CD4-positive, alpha-beta T cell treated with Interleukin-4 for 4 hours (primary cell): ENCODE measurements around the gene S100A8.
"Not testable (repeated sequence)": the region's sequence is repeated elsewhere in the genome, so short reads cannot be mapped to it uniquely, and the experiment has no call there.

ENCODE experiments used
- DNase-seq: peaks from one replicate; pipeline ENCODE4 v3.0.0-alpha.2; 2020

Gene S100A8

DNA sequence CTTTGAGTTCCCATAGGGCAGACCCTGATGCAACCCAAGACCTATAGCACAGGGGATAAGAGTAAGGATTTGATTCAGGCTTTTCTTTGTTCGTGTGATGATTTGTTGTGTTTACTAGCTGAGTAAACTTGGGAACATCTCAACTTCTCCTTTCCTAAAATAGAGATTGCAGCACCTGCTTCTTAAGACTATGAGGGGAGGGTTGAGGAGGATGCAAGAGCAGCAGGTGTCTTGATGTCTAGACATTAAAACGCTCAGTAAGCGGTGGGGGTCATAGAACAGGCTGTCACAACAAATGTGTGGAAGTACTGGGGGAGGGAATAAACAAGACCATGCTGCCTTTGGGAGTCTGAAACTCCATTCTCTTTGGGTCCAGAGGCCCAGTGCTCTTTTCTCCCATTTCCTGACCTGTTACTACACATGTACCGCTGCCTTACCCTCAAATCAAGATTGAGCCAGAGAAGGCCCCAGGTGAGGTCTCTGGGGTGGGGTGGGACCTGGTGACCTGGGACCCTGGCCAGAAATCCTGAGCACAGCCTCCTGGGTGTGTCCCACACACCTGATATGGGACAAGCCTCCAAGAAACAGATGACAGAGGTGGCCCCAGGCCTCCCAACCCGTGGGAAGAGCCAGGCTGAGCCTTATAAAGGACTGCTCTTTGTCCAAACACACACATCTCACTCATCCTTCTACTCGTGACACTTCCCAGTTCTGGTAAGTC lies 25.1 kb upstream of the S100A8 start, which contains the start of gene S100A7A:
TSS of gene S100A7A (plus strand) at position 671 of the 721 bp plus-strand sequence. CDS start 1,563 bp downstream, outside the sequence.
- DNase-seq = no peak

- not testable (repeated sequence) for DNase-seq
Measured at GRCh38 chr1:153413961-153414360, 23.1 kb upstream of the S100A8 start.

GRCh38 chr1:153407274-153407673 lies 16.4 kb upstream of the S100A8 start:
- DNase-seq = not testable (repeated sequence)

DNA sequence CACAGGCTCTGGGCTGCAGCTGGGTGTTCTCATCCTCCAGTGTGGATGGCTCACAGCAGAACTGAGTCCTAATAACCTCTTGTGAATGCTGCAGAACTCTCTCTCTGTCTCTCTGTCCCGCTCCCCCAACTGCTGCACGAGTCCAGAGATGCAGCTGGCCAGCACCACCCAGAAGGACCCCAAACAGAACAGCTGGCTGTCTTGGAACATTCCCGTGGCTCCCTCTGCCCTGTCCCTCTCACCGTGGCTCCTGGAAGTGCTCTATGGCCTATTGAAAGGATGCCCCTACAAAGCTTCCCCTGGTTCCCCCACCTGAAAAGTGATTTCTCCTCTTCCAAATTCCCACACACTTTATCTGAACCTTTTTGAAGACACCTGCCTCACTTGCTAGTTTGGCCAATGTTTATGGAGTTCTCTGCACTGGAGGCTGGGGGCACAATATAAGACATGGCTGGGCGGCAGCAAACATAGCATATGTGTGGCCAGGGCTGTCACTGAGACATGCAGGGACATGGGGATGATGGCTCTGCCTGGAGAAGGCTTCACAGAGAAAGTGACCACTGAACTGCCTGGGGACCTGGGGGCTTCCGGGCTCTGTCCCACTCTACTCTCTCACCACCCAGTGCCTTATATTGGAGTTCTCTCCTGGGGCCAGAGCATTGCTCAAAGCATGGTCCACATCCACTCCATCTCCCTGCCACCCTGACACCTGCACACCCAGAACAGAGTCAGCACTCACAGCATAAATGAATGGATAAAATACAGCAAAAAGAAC lies 15.1 kb upstream of the S100A8 start:
- not testable (repeated sequence) for DNase-seq

- DNase-seq = peak; percentile 38
Measured at GRCh38 chr1:153404768-153405167, 13.9 kb upstream of the S100A8 start.

DNA sequence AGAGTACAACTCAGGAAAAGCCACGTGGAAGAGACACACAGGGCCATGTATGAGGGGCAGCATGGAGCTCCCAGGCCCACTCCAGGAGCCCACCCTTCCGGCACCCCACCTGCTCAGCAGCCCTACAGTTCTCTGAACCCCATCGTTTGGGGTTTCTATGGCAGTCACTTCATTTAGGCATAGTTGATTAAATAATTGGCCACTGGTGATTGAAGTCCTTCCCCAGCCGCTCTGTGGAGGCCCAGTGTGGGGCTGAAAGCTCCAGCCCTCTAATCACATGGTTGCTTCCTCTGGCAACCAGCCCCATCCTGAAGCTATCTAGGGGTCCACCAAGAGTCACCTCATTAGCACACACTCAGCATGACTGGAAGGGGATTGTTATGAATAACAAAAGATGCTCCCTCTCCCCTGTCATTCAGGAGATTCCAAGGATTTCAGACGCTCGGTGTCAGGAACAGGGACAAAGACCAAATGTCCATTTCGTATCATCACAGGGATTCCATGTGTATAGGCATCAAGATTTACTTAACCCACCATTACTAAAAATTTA lies 13.3 kb upstream of the S100A8 start:
- no peak for DNase-seq

DNA sequence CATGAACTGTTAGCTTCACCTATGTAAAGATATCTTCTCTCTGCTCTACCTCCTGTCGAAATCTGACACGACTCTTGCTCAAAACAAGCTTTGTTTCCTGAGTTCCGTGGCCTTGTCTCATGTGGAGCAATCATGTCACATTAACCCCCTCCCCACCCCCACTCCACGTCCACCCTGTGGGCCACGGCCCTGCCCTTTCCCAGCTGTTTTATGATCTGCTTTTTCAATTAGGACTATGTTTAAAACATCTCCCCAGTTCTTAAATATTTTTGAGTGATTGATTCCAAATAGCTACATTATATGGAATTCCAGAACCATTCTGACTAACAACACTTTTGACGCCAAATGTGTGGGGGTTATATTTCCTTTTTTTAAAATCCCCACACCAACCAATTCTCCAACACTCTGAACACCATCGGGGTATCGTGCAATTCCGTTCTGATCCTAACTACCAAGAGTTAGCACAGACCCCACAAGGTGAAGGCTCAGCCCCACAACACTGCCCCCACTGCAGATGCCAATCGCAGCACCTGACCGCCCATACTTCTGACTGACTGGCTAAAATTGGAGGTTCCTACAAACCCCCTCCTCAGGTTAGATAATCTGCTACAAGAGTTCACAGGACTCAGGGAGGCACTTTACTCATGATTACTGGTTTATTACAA lies 12.7 kb upstream of the S100A8 start:
- no peak for DNase-seq

- DNase-seq = no peak
Measured at GRCh38 chr1:153402226-153402625, 11.4 kb upstream of the S100A8 start.

- DNase-seq = no peak
Measured at GRCh38 chr1:153401461-153401860, 10.6 kb upstream of the S100A8 start.

- DNase-seq = no peak
Measured at GRCh38 chr1:153400244-153400643, 9.4 kb upstream of the S100A8 start.

GRCh38 chr1:153399401-153400055 lies 8.7 kb upstream of the S100A8 start:
- no peak for DNase-seq

GRCh38 chr1:153397924-153398651 lies 7.2 kb upstream of the S100A8 start:
- DNase-seq = no peak

DNA sequence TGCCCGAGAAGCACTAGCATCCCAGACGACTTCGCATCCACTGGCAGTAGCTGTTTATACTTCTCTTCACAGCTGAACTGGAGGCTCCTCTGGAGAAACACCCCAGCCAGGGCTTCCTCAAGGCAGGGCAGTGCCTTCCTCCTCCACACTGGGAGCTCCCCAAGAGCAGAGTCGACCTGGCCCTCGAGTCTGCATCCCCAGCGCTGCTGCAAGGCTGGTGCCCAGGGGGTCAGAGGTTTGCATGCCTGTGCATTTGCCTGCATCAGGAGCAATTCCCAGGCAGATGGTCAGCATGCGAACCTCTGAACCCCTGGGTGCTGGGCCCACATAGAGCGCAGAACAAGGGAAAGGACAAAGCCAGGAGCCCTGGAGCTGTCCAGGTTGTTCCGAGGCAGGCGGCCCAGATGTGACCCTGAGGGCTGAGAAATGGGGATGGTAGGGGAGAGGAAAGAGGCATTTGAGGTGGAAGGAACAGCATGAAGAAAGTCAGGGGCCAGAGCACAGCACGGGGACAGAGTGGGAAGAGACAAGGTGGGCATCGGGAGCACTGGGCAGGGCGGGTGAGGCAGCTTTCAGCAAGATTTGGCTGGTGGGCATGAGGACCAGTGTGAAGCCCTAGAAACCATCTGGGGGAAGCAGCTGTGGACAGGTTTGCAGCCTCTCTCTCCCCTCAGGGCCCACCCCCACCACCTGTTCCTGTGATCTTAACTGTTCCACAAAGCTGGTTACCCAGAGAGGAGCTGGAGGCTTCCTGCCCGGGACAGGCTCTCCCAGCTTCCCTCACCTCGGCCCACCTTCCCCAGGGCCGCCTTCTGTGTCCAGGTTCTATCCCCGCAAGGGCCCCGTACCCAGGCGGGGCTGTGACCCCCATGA lies 6.4 kb upstream of the S100A8 start:
- no peak for DNase-seq

DNA sequence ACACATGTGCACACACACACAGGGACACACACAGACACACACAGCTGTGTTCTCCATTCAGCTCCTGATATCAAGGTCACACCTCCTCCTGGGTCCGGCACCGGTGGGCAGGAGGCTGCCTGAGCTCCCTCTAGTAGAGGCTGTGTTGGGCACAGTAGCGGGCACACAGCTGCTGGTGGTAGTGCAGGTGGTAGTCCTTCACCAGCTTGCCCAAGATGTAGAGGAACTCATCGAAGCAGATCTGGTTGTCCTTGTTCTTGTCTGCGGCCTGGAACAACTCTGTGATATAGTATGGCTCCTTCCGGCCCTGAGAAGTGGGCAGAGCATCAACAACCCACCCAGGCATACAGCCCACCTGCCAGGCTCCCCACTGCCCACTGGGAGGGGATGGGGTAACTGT lies 5.6 kb upstream of the S100A8 start:
- DNase-seq = no peak

DNA sequence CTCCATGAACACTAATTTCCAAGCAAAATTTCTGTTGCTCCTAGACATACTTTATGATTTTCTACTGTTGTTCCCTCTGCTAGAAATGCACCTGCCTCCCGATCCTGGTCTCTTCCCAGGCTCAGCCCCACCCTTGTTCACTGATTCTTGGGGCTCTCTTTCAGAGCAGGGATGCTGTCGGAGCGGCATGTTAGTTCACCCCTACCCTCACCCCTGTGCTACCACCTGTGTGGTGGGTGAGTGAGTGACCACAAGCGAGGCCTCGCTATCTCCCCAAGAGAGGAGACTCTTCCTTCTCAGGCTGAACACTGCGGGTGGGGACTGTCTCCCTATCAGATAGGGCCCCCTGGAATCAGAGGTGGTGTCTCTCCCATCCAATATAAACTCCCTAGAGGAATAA lies 4.9 kb upstream of the S100A8 start:
- DNase-seq = no peak

- no peak for DNase-seq
Measured at GRCh38 chr1:153395136-153395685, 4.3 kb upstream of the S100A8 start.

DNA sequence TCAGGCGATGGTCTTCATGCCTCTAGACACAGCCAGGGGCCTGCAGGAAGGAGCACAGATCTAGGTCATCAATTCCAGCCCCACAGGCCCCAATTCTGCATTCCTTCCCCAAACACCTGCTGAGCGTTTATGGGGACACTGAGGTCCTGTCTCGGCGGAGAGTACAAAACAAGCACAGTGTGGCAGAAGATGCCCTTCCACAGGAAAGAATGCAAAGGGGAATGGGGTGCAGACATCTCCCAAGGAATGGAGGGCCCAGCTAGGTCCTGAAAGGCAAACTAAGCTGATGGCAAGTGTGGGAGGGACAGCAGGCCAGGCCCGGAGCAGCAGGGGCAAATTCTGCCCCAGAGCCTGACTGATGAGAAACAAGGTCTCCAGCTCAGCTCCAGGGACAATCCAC lies 3.5 kb upstream of the S100A8 start:
- DNase-seq = no peak

DNA sequence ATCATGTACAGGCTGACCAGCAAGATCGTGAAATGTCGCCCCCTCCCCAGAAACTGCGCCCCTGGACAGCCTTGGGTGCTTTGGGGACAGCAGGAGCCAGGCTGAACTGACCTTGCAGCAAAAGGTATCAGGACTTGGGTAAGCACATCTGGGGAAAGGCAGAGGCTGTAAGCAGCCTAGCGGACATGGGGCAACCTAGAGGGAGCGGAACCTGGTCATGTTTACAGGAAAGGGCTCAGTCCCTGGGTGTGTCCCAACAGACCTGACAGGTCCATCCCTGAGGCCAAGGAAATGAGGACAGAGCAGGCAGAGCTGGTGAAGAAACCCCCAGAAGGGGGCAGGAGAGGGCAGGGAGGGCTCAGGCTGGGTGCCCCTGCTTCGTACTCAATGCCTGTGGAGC lies 3.1 kb upstream of the S100A8 start:
- DNase-seq = no peak

- no peak for DNase-seq
Measured at GRCh38 chr1:153392822-153393221, 1.9 kb upstream of the S100A8 start.

DNA sequence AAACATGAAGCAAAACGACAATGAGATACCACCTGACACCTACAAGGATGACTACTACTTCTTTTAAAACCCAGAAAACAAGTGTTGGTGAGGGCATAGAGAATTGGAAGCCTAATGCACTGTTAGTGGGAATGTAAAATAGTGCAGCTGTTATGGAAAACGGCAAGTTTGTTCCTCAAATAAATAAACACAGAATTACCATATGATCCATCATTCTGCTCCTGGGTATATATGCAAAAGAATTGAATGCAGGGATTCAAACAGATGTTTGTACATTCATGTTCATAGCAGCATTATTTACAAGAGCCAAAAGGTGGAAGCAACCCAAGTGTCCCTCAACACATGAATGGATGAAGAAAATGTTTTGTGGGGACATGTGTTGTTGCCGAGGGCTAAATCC lies 1.4 kb upstream of the S100A8 start:
- DNase-seq = no peak
